ENCODE measurements around the gene KIF26B. TPM values are rescaled to one million over a fixed set of nuclear protein-coding genes. Genes with fewer than 3 reads are reported as not detected.

Gene KIF26B
- total RNA-seq, 1 donor from 2014 or later: 3.4 TPM

DNA sequence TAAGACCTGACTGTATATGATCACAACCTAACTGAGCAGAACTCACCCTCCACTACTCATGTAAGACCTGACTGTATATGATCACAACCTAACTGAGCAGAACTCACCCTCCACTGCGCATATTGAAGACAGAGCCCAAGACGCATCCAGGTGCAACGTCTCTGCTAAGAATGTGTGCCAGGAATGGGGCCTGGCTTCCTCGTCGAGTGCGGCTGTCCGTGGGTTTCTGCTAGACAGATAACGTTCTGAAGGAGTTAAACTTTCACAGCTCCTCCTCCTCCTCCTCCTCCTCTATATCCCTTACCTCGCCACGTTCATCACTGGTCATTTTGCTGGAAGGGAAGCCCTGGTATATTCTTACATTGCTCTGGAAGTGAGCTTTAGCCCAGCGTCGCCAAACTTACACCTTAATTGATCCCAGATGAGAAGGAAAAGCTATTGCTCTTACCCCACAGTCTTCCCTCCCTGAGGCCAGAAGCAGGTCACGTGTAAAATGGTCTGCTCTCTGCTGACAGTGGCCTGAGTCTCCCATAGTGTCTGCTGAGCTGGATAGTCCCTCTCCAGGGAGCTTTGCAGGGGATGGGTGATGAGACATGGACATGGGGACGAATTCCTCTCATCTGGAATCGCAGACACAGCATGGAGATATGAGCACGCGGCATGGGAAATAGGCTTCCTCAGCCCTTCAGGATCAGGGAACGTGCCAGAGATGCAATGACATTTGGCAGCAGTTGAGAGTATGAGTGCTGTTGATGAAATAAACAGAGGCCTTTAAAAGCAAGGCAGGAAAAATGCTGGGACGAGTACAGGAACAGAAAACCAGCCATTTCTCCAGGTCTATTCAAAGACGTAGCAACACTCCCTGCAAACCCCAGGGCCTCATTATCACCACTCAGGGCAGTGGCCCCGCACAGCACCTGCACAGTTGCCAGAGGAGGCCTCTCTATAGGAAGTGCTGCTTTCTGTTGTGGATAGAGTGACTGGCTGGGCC, 528.1 kb downstream of the KIF26B start:
- peaks cover 9% of the 10 kb centered on the region for H3K27me3 Mint-ChIP-seq (ENCODE audit: unreplicated experiment)
- TF ChIP-seq, protein P1, sequence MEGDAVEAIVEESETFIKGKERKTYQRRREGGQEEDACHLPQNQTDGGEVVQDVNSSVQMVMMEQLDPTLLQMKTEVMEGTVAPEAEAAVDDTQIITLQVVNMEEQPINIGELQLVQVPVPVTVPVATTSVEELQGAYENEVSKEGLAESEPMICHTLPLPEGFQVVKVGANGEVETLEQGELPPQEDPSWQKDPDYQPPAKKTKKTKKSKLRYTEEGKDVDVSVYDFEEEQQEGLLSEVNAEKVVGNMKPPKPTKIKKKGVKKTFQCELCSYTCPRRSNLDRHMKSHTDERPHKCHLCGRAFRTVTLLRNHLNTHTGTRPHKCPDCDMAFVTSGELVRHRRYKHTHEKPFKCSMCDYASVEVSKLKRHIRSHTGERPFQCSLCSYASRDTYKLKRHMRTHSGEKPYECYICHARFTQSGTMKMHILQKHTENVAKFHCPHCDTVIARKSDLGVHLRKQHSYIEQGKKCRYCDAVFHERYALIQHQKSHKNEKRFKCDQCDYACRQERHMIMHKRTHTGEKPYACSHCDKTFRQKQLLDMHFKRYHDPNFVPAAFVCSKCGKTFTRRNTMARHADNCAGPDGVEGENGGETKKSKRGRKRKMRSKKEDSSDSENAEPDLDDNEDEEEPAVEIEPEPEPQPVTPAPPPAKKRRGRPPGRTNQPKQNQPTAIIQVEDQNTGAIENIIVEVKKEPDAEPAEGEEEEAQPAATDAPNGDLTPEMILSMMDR (IDR thresholded peaks at IDR 0.05; ENCODE audit: unreplicated experiment): no peak

DNA sequence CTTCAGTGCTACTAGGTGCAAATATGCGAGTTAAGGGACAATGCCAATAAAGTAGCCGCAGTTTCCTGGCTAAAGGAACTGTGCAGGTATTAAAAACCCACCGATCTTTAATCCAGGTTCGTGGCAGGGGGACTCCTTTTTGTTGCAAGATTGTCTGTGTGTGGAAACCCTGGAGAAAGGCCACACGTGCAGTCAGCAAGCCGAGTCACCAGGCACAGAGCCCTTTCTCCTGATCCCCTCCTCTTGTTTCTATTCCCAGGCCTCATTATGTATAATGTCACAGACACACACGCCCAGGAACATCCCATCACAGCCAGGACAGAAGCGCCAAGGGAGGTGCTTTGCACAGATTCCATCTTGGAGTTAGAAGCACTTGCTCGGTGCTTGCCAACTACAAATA, 528.9 kb downstream of the KIF26B start:
- TF ChIP-seq, protein P1 (IDR thresholded peaks at IDR 0.05; ENCODE audit: unreplicated experiment): no peak
- H3K9me3 Mint-ChIP-seq (ENCODE audit: unreplicated experiment): no peaks in the 10 kb centered on the region
- peaks cover 9% of the 10 kb centered on the region for H3K27me3 Mint-ChIP-seq (ENCODE audit: unreplicated experiment)
- DNase-seq (ENCODE audit: low spot score): no peak
- H3K4me1 Mint-ChIP-seq (ENCODE audit: unreplicated experiment): peaks cover 3% of the 10 kb centered on the region
- no peak overlapping the region for H3K27ac Mint-ChIP-seq (ENCODE audit: unreplicated experiment)
- H3K4me3 Mint-ChIP-seq (ENCODE audit: unreplicated experiment): no peak overlapping the region
- peaks cover 4% of the 10 kb centered on the region for H3K36me3 Mint-ChIP-seq (ENCODE audit: low read depth, unreplicated experiment)

More for the DNA sequence above, 528.1 kb downstream of the KIF26B start:
- Mint-ChIP-seq H3K36me3 (ENCODE audit: low read depth, unreplicated experiment) (peaks cover 4% of the 10 kb centered on the region), H3K27ac (ENCODE audit: unreplicated experiment) (no peak overlapping the region), H3K4me3 (ENCODE audit: unreplicated experiment) (no peak overlapping the region), H3K9me3 (ENCODE audit: unreplicated experiment) (no peaks in the 10 kb centered on the region), H3K4me1 (ENCODE audit: unreplicated experiment) (peaks cover 3% of the 10 kb centered on the region)
- no peak for DNase-seq (ENCODE audit: low spot score)

DNA sequence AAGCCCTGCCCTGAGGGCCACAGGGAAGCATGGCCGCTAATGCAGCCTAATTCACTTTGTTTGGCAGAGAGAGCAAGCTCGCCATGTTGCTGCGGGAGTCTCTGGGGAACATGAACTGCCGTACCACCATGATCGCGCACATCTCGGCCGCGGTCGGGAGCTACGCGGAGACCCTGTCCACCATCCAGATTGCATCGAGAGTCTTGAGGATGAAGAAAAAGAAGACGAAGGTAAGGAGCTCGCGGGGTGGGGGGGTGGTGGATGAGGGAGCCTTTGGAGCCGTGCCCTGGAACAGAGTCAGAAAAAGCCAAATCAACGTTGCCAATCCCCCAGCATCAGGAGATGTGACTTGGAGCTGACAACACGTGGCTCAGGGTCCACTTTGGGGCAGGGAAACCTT, 529.4 kb downstream of the KIF26B start:
- Mint-ChIP-seq H3K27me3 (ENCODE audit: unreplicated experiment) (peaks cover 9% of the 10 kb centered on the region), H3K27ac (ENCODE audit: unreplicated experiment) (peak overlapping the region; percentile 30), H3K4me1 (ENCODE audit: unreplicated experiment) (peaks cover 3% of the 10 kb centered on the region), H3K4me3 (ENCODE audit: unreplicated experiment) (no peak overlapping the region), H3K9me3 (ENCODE audit: unreplicated experiment) (no peaks in the 10 kb centered on the region), H3K36me3 (ENCODE audit: low read depth, unreplicated experiment) (peaks cover 4% of the 10 kb centered on the region)
- TF ChIP-seq, protein P1 (IDR thresholded peaks at IDR 0.05; ENCODE audit: unreplicated experiment): no peak
- no peak for DNase-seq (ENCODE audit: low spot score)

DNA sequence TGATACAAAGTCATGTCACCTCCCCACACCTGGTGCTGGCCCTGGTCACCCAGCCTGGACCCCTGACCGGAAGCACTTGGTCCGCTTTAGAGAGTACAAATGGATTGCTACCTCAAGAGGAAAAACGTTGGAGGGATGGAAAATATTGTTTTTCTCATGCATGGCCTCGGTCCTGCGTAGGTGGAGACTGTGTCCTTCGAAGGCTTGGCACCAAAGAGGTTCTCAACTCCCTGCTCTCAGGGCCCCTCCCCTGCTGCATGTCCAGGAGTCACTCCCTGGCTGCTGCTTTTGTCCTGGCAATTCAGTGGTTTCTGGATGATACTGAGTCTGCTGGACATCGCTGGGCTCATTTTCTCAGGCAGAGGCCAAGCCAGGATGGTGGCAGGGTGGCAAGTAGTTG, 529.8 kb downstream of the KIF26B start:
- H3K36me3 Mint-ChIP-seq (ENCODE audit: low read depth, unreplicated experiment): peaks cover 9% of the 10 kb centered on the region
- DNase-seq (ENCODE audit: low spot score): no peak
- H3K9me3 Mint-ChIP-seq (ENCODE audit: unreplicated experiment): no peaks in the 10 kb centered on the region
- no peak overlapping the region for H3K27ac Mint-ChIP-seq (ENCODE audit: unreplicated experiment)
- H3K4me1 Mint-ChIP-seq (ENCODE audit: unreplicated experiment): peaks cover 3% of the 10 kb centered on the region
- TF ChIP-seq, protein P1 (IDR thresholded peaks at IDR 0.05; ENCODE audit: unreplicated experiment): no peak
- H3K27me3 Mint-ChIP-seq (ENCODE audit: unreplicated experiment): peaks cover 13% of the 10 kb centered on the region
- no peak overlapping the region for H3K4me3 Mint-ChIP-seq (ENCODE audit: unreplicated experiment)
